A673 (cell line): Measurements from ENCODE around the gene NR1H2.
"Not testable (repeated sequence)": the region's sequence is repeated elsewhere in the genome, so short reads cannot be mapped to it uniquely, and the experiment has no call there.

ENCODE experiments used
- EZH2 ChIP-seq: fragments of 200-600 bp; sonication (generic); IDR thresholded peaks from 2 replicates; pipeline ENCODE4 v1.6.1; 2017; ENCODE audit warnings: borderline replicate concordance, low read depth, mild to moderate bottlenecking, mixed read lengths, antibody characterized with exemption, low read length; ENCODE audit not compliant: poor library complexity, severe bottlenecking
- TF ChIP-seq, protein P1 (sequence below): fragments of 300-800, 200-600 bp; sonication (generic); conservative IDR thresholded peaks from 2 replicates; pipeline ENCODE4 v1.5.1; 2017; ENCODE audit warnings: low read depth, mild to moderate bottlenecking, antibody characterized with exemption, low read length, moderate library complexity, mixed read lengths

DNA sequence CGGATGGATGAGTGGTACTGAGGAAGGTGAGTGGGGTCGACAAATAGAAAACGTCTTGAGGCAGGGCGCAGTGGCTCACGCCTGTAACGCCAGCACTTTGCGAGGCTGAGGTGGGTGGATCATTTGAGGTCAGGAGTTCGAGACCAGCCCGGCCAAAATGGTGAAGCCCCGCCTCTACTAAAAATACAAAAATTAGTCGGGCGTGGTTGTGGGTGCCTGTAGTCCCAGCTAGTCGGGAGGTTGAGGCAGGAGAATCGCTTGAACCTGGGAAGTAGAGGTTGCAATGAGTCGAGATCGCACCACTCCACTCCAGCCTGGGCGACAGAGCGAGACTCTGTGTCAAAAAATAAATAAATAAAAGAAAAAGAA lies 46.3 kb upstream of the NR1H2 start:
- TF ChIP-seq, protein P1, sequence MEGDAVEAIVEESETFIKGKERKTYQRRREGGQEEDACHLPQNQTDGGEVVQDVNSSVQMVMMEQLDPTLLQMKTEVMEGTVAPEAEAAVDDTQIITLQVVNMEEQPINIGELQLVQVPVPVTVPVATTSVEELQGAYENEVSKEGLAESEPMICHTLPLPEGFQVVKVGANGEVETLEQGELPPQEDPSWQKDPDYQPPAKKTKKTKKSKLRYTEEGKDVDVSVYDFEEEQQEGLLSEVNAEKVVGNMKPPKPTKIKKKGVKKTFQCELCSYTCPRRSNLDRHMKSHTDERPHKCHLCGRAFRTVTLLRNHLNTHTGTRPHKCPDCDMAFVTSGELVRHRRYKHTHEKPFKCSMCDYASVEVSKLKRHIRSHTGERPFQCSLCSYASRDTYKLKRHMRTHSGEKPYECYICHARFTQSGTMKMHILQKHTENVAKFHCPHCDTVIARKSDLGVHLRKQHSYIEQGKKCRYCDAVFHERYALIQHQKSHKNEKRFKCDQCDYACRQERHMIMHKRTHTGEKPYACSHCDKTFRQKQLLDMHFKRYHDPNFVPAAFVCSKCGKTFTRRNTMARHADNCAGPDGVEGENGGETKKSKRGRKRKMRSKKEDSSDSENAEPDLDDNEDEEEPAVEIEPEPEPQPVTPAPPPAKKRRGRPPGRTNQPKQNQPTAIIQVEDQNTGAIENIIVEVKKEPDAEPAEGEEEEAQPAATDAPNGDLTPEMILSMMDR: not testable (repeated sequence)
- TF ChIP-seq EZH2: not testable (repeated sequence)
